GM12878 (cell line): ENCODE data around the gene TOPAZ1. TPM values are rescaled to one million over a fixed set of nuclear protein-coding genes. Genes with fewer than 3 reads are reported as not detected.

Experiments
- ATAC-seq: fragments of 200-7000 bp; cut with Tn5 transposase; 3 replicates; pipeline ENCODE4 v1.9.1; 2020; ENCODE audit warnings: mild to moderate bottlenecking, moderate library complexity
- BruUV-seq: library from RNA; stranded (reverse); fragments of 400-500 nt; replicated peaks from 2 replicates; lab custom pipeline; 2021; lab: Mats Ljungman, UMichigan
- CTCF ChIA-PET: fragments of 300-600 bp; sonication (Branson Sonifier 250); formaldehyde crosslinking; extraction: SDS; loops from one replicate; lab custom pipeline; 2021; ENCODE audit warnings: inconsistent platforms; lab: Yijun Ruan, JAX
- POLR2A ChIA-PET: fragments of 350-600 bp; formaldehyde crosslinking; extraction: SDS; loops from one replicate; lab custom pipeline; 2021; ENCODE audit warnings: inconsistent platforms; lab: Charles Lee
- RAD21 ChIA-PET: fragments of 300-600 bp; sonication (Branson Sonifier 250); formaldehyde crosslinking; loops from one replicate; lab custom pipeline; 2023; ENCODE audit warnings: antibody characterized with exemption; ENCODE audit not compliant: unreplicated experiment; lab: Charles Lee
- SMC1A ChIA-PET: fragments of 300-600 bp; sonication (Branson Sonifier 250); formaldehyde crosslinking; loops from one replicate; lab custom pipeline; 2023; ENCODE audit not compliant: unreplicated experiment, uncharacterized antibody; lab: Charles Lee
- DNase-seq: peaks from one replicate; pipeline ENCODE4 v3.0.0-alpha.2; 2011; ENCODE audit warnings: low read depth, low spot score
- FAIRE-seq: peaks from 3 replicates; lab custom pipeline; 2011; peaks lifted over from hg19 to GRCh38; lab: Jason Lieb, UNC
- H2AFZ ChIP-seq: 2 replicates; pipeline ENCODE4 v1.6.0; 2011; ENCODE audit warnings: low read depth, low read length, control low read depth; ENCODE audit not compliant: control insufficient read depth
- H3K27ac ChIP-seq: 2 replicates; pipeline ENCODE4 v1.5.1; 2011; ENCODE audit warnings: control low read depth; ENCODE audit not compliant: control insufficient read depth, insufficient read depth
- H3K27me3 ChIP-seq, 2 experiments: replicated peaks in 1 of 2; 2 replicates each; pipeline versions ENCODE4 v1.6.0 to v1.6.1; 2011; ENCODE audit warnings: low read length in 1 of 2; ENCODE audit not compliant: control insufficient read depth in 2 of 2, insufficient read depth in 2 of 2
- H3K36me3 ChIP-seq, 2 experiments: 2 replicates each; pipeline ENCODE4 v1.5.1; 2011; ENCODE audit warnings: low read length in 1 of 2; ENCODE audit not compliant: control insufficient read depth in 2 of 2, insufficient read depth in 2 of 2
- H3K4me1 ChIP-seq: 2 replicates; pipeline ENCODE4 v1.6.1; 2011; ENCODE audit warnings: mild to moderate bottlenecking, low read length, moderate library complexity, mixed read lengths; ENCODE audit not compliant: control insufficient read depth, insufficient read depth
- H3K4me2 ChIP-seq: 2 replicates; pipeline ENCODE4 v1.6.0; 2011; ENCODE audit warnings: control low read depth; ENCODE audit not compliant: control insufficient read depth, insufficient read depth
- H3K4me3 ChIP-seq: fragments of 200-600 bp; sonication (generic); 2 replicates; pipeline ENCODE4 v1.5.1; 2016
- H3K79me2 ChIP-seq: 2 replicates; pipeline ENCODE4 v1.6.0; 2011; ENCODE audit warnings: low read length; ENCODE audit not compliant: control insufficient read depth, insufficient read depth
- H3K9ac ChIP-seq: 2 replicates; pipeline ENCODE4 v1.8.0; 2011; ENCODE audit warnings: low read length, control low read depth, mixed read lengths; ENCODE audit not compliant: control insufficient read depth, insufficient read depth
- H3K9me3 ChIP-seq: replicated peaks from 3 replicates; pipeline ENCODE4 v1.5.1; 2011; ENCODE audit warnings: mild to moderate bottlenecking, low read length; ENCODE audit not compliant: control insufficient read depth, insufficient read depth
- H4K20me1 ChIP-seq: 2 replicates; pipeline ENCODE4 v1.6.0; 2011; ENCODE audit not compliant: control insufficient read depth, insufficient read depth
- BCLAF1 ChIP-seq: fragments of 450-650 bp; IDR thresholded peaks from 2 replicates; pipeline ENCODE4 v1.6.1; 2017; ENCODE audit warnings: antibody characterized with exemption, mild to moderate bottlenecking, moderate library complexity
- CEBPZ ChIP-seq: fragments of 150-350 bp; IDR thresholded peaks from 2 replicates; pipeline ENCODE4 v1.6.1; 2016; ENCODE audit warnings: low read depth, low read length
- KLF5 ChIP-seq: fragments of 450-650 bp; IDR thresholded peaks from 2 replicates; pipeline ENCODE4 v1.6.1; 2014; ENCODE audit warnings: mild to moderate bottlenecking; ENCODE audit not compliant: partially characterized antibody
- NFYA ChIP-seq: IDR thresholded peaks from 2 replicates; pipeline ENCODE4 v1.6.1; 2011; ENCODE audit warnings: low read depth, mild to moderate bottlenecking, low read length, improper control_type of control experiment, borderline replicate concordance
- PAX5 ChIP-seq: IDR thresholded peaks from 2 replicates; pipeline ENCODE4 v1.6.1; 2011; ENCODE audit warnings: low read depth, low read length, borderline replicate concordance
- PKNOX1 ChIP-seq: fragments of 450-650 bp; IDR thresholded peaks from 2 replicates; pipeline ENCODE4 v1.6.1; 2016; ENCODE audit warnings: mild to moderate bottlenecking
- SKIL ChIP-seq: fragments of 450-650 bp; IDR thresholded peaks from 2 replicates; pipeline ENCODE4 v1.6.1; 2017; ENCODE audit warnings: mild to moderate bottlenecking, low read depth, inconsistent platforms; ENCODE audit not compliant: poor library complexity, severe bottlenecking
- SMAD5 ChIP-seq: IDR thresholded peaks from 2 replicates; pipeline ENCODE4 v1.6.1; 2016; ENCODE audit warnings: antibody characterized with exemption, low read depth
- TARDBP ChIP-seq: IDR thresholded peaks from 2 replicates; pipeline ENCODE4 v1.6.1; 2016; ENCODE audit warnings: borderline replicate concordance
- ZNF24 ChIP-seq: fragments of 450-650 bp; IDR thresholded peaks from 2 replicates; pipeline ENCODE4 v1.6.1; 2017; ENCODE audit warnings: antibody characterized with exemption, mild to moderate bottlenecking
- ZNF274 ChIP-seq: IDR thresholded peaks from one replicate; pipeline ENCODE4 v1.8.0; 2011; ENCODE audit not compliant: insufficient read length, insufficient read depth
- WGBS: methylation state at CpG from one replicate; pipeline ENCODE4 v1.1.6; 2016; ENCODE audit warnings: low lambda C conversion rate; ENCODE audit not compliant: insufficient replicate concordance, insufficient coverage; ENCODE audit errors: missing lambda C conversion rate; 5-methylcytosine and 5-hydroxymethylcytosine counted together
- in situ Hi-C: fragments of 300-500 bp; cut with MboI; formaldehyde crosslinking; loops from 9 replicates; pipeline ENCODE4 v1.14.3; 2018; ENCODE audit warnings: mixed read lengths
- intact Hi-C: fragments of 100-400 bp; cut with micrococcal nuclease; formaldehyde crosslinking; loops from one replicate; pipeline ENCODE4 v1.14.2; 2022; ENCODE audit not compliant: unreplicated experiment
- polyA plus RNA-seq, 11 experiments: library from polyadenylated mRNA; depleted of rRNA in 4 of 11; unstranded in 6 of 11; stranded (reverse) in 5 of 11; fragments of >200 nt; fragmentation: Nextera tagmentation in 4 of 11; fragmentation: Illumina TruSeq in 1 of 11; extraction: Ambion mirVana in 4 of 11; extraction: Trizol in 1 of 11; gene quantifications; 1 replicate in 1 of 11; 2 replicates in 10 of 11; pipeline versions ENCODE4 v1.2.1 to v1.2.3, GENCODE V29; 2011 to 2016; ENCODE audit warnings: inconsistent platforms in 2 of 11, missing spikeins in 2 of 11, low read depth in 1 of 11
- total RNA-seq, 4 experiments: library from RNA; depleted of rRNA in 3 of 4; stranded (reverse); fragments of >200 nt in 3 of 4; fragmentation: Illumina TruSeq in 1 of 4; extraction: Trizol in 1 of 4; gene quantifications; 2 replicates each; pipeline versions ENCODE4 v1.2.1 to v1.2.3, GENCODE V29; 2013 to 2021

Gene TOPAZ1
- total and polyA plus RNA-seq, 10 of the 15 experiments (the other 5 are each of a cell fraction or from before 2014, with no cell fraction given): 0.02 TPM; not detected in 9

- no peak for ATAC-seq
- H3K4me1 ChIP-seq: no peaks in the 10 kb centered on the region
- no peak for FAIRE-seq
- WGBS: 6% methylated on average over 8 of the region's 8 CpGs
- ChIA-PET SMC1A (no interaction called here), POLR2A (no interaction called here), RAD21 (no interaction called here), CTCF (interaction anchor here (1.2 kb wide), 1 partner anchor 192 kb away, joined by 3 read pairs; no protein-coding TSS in a partner anchor)
- TF ChIP-seq BCLAF1 (no peak), KLF5 (no peak), NFYA (no peak), SKIL (no peak), PAX5 (no peak), CEBPZ (no peak), ZNF274 (no peak), SMAD5 (no peak), TARDBP (no peak), ZNF24 (no peak), PKNOX1 (no peak)
- H3K27me3 ChIP-seq: no peaks in the 10 kb centered on the region
- H3K4me2 ChIP-seq: no peak overlapping the region
- intact Hi-C loops (no loop called here), in situ Hi-C loops (no loop called here)
- no peak overlapping the region for H3K9ac ChIP-seq
- no peaks in the 10 kb centered on the region for H3K36me3 ChIP-seq
- no TSS peak for BruUV-seq
- H3K27ac ChIP-seq: no peak overlapping the region
- no peak overlapping the region for H2AFZ ChIP-seq
- H4K20me1 ChIP-seq: no peaks in the 10 kb centered on the region
- DNase-seq: no peak
- H3K79me2 ChIP-seq: no peaks in the 10 kb centered on the region
- H3K9me3 ChIP-seq: no peaks in the 10 kb centered on the region
- H3K4me3 ChIP-seq: no peak overlapping the region
Observed at GRCh38 chr3:44318891-44319311, 77.2 kb downstream of the TOPAZ1 start.
